GM12878 (cell line): ENCODE results near the gene SIL1. TPM values are rescaled to one million over a fixed set of nuclear protein-coding genes. Genes with fewer than 3 reads are reported as not detected.

ENCODE experiments used
- ATAC-seq: fragments of 200-7000 bp; cut with Tn5 transposase; 3 replicates; pipeline ENCODE4 v1.9.1; 2020; ENCODE audit warnings: mild to moderate bottlenecking, moderate library complexity
- BruUV-seq: library from RNA; stranded (reverse); fragments of 400-500 nt; replicated peaks from 2 replicates; lab custom pipeline; 2021; lab: Mats Ljungman, UMichigan
- CTCF ChIA-PET: fragments of 300-600 bp; sonication (Branson Sonifier 250); formaldehyde crosslinking; extraction: SDS; loops from one replicate; lab custom pipeline; 2021; ENCODE audit warnings: inconsistent platforms; lab: Yijun Ruan, JAX
- POLR2A ChIA-PET: fragments of 350-600 bp; formaldehyde crosslinking; extraction: SDS; loops from one replicate; lab custom pipeline; 2021; ENCODE audit warnings: inconsistent platforms; lab: Charles Lee
- RAD21 ChIA-PET: fragments of 300-600 bp; sonication (Branson Sonifier 250); formaldehyde crosslinking; loops from one replicate; lab custom pipeline; 2023; ENCODE audit warnings: antibody characterized with exemption; ENCODE audit not compliant: unreplicated experiment; lab: Charles Lee
- SMC1A ChIA-PET: fragments of 300-600 bp; sonication (Branson Sonifier 250); formaldehyde crosslinking; loops from one replicate; lab custom pipeline; 2023; ENCODE audit not compliant: unreplicated experiment, uncharacterized antibody; lab: Charles Lee
- DNase-seq: peaks from one replicate; pipeline ENCODE4 v3.0.0-alpha.2; 2011; ENCODE audit warnings: low read depth, low spot score
- FAIRE-seq: peaks from 3 replicates; lab custom pipeline; 2011; peaks lifted over from hg19 to GRCh38; lab: Jason Lieb, UNC
- H2AFZ ChIP-seq: 2 replicates; pipeline ENCODE4 v1.6.0; 2011; ENCODE audit warnings: low read depth, low read length, control low read depth; ENCODE audit not compliant: control insufficient read depth
- H3K27ac ChIP-seq: 2 replicates; pipeline ENCODE4 v1.5.1; 2011; ENCODE audit warnings: control low read depth; ENCODE audit not compliant: control insufficient read depth, insufficient read depth
- H3K27me3 ChIP-seq, 2 experiments: replicated peaks in 1 of 2; 2 replicates each; pipeline versions ENCODE4 v1.6.0 to v1.6.1; 2011; ENCODE audit warnings: low read length in 1 of 2; ENCODE audit not compliant: control insufficient read depth in 2 of 2, insufficient read depth in 2 of 2
- H3K36me3 ChIP-seq, 2 experiments: 2 replicates each; pipeline ENCODE4 v1.5.1; 2011; ENCODE audit warnings: low read length in 1 of 2; ENCODE audit not compliant: control insufficient read depth in 2 of 2, insufficient read depth in 2 of 2
- H3K4me1 ChIP-seq: 2 replicates; pipeline ENCODE4 v1.6.1; 2011; ENCODE audit warnings: mild to moderate bottlenecking, low read length, moderate library complexity, mixed read lengths; ENCODE audit not compliant: control insufficient read depth, insufficient read depth
- H3K4me2 ChIP-seq: 2 replicates; pipeline ENCODE4 v1.6.0; 2011; ENCODE audit warnings: control low read depth; ENCODE audit not compliant: control insufficient read depth, insufficient read depth
- H3K4me3 ChIP-seq: fragments of 200-600 bp; sonication (generic); 2 replicates; pipeline ENCODE4 v1.5.1; 2016
- H3K79me2 ChIP-seq: 2 replicates; pipeline ENCODE4 v1.6.0; 2011; ENCODE audit warnings: low read length; ENCODE audit not compliant: control insufficient read depth, insufficient read depth
- H3K9ac ChIP-seq: 2 replicates; pipeline ENCODE4 v1.8.0; 2011; ENCODE audit warnings: low read length, control low read depth, mixed read lengths; ENCODE audit not compliant: control insufficient read depth, insufficient read depth
- H3K9me3 ChIP-seq: replicated peaks from 3 replicates; pipeline ENCODE4 v1.5.1; 2011; ENCODE audit warnings: mild to moderate bottlenecking, low read length; ENCODE audit not compliant: control insufficient read depth, insufficient read depth
- H4K20me1 ChIP-seq: 2 replicates; pipeline ENCODE4 v1.6.0; 2011; ENCODE audit not compliant: control insufficient read depth, insufficient read depth
- BMI1 ChIP-seq: fragments of 450-650 bp; IDR thresholded peaks from 2 replicates; pipeline ENCODE4 v1.6.1; 2016; ENCODE audit warnings: mild to moderate bottlenecking, moderate library complexity, borderline replicate concordance
- LARP7 ChIP-seq: fragments of 450-650 bp; IDR thresholded peaks from 2 replicates; pipeline ENCODE4 v1.6.1; 2017; ENCODE audit warnings: mild to moderate bottlenecking
- NR2C1 ChIP-seq: fragments of 450-650 bp; IDR thresholded peaks from 2 replicates; pipeline ENCODE4 v1.6.1; 2017; ENCODE audit warnings: antibody characterized with exemption, mild to moderate bottlenecking, moderate library complexity
- SIN3A ChIP-seq: IDR thresholded peaks from 2 replicates; pipeline ENCODE4 v1.6.1; 2012; ENCODE audit warnings: low read depth, low read length, improper control_type of control experiment
- WGBS: methylation state at CpG from one replicate; pipeline ENCODE4 v1.1.6; 2016; ENCODE audit warnings: low lambda C conversion rate; ENCODE audit not compliant: insufficient replicate concordance, insufficient coverage; ENCODE audit errors: missing lambda C conversion rate; 5-methylcytosine and 5-hydroxymethylcytosine counted together
- in situ Hi-C: fragments of 300-500 bp; cut with MboI; formaldehyde crosslinking; loops from 9 replicates; pipeline ENCODE4 v1.14.3; 2018; ENCODE audit warnings: mixed read lengths
- intact Hi-C: fragments of 100-400 bp; cut with micrococcal nuclease; formaldehyde crosslinking; loops from one replicate; pipeline ENCODE4 v1.14.2; 2022; ENCODE audit not compliant: unreplicated experiment
- polyA plus RNA-seq, 11 experiments: library from polyadenylated mRNA; depleted of rRNA in 4 of 11; unstranded in 6 of 11; stranded (reverse) in 5 of 11; fragments of >200 nt; fragmentation: Nextera tagmentation in 4 of 11; fragmentation: Illumina TruSeq in 1 of 11; extraction: Ambion mirVana in 4 of 11; extraction: Trizol in 1 of 11; gene quantifications; 1 replicate in 1 of 11; 2 replicates in 10 of 11; pipeline versions ENCODE4 v1.2.1 to v1.2.3, GENCODE V29; 2011 to 2016; ENCODE audit warnings: inconsistent platforms in 2 of 11, missing spikeins in 2 of 11, low read depth in 1 of 11
- total RNA-seq, 4 experiments: library from RNA; depleted of rRNA in 3 of 4; stranded (reverse); fragments of >200 nt in 3 of 4; fragmentation: Illumina TruSeq in 1 of 4; extraction: Trizol in 1 of 4; gene quantifications; 2 replicates each; pipeline versions ENCODE4 v1.2.1 to v1.2.3, GENCODE V29; 2013 to 2021
- TF ChIP-seq, protein P1 (sequence below): fragments of 450-650 bp; IDR thresholded peaks from 2 replicates; pipeline ENCODE4 v1.6.1; 2014; ENCODE audit warnings: mild to moderate bottlenecking
- TF ChIP-seq, protein P2 (sequence below): fragments of 450-650 bp; formaldehyde crosslinking; IDR thresholded peaks from 2 replicates; pipeline ENCODE4 v1.4.0; 2020; ENCODE audit warnings: mild to moderate bottlenecking, moderate library complexity

SIL1 gene
- total and polyA plus RNA-seq, 10 of the 15 experiments (the other 5 are each of a cell fraction or from before 2014, with no cell fraction given), result 4.1 to 49.8 (median 29.4) TPM

DNA sequence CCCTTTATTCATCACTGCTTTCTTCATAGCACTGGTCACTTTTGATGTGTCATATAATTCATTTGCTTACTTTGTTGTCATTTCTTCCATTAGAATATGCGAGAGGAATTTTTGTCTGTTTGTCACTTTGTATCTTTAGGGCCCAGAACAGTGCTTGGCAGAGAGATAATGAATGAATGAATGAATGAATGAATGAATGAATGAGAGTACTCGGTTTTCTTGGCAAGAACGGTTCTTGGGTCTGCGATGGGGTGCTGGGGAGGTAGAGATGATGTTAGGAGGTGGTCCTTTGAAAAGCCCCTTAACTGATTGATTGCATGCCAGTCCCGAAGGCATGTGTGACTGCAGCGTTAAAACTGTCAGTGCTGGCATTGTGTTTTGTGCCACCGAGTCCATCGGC, 270.6 kb downstream of the SIL1 start:
- TF ChIP-seq NR2C1, result no peak
- TF ChIP-seq SIN3A, result no peak
- TF ChIP-seq, protein P1, sequence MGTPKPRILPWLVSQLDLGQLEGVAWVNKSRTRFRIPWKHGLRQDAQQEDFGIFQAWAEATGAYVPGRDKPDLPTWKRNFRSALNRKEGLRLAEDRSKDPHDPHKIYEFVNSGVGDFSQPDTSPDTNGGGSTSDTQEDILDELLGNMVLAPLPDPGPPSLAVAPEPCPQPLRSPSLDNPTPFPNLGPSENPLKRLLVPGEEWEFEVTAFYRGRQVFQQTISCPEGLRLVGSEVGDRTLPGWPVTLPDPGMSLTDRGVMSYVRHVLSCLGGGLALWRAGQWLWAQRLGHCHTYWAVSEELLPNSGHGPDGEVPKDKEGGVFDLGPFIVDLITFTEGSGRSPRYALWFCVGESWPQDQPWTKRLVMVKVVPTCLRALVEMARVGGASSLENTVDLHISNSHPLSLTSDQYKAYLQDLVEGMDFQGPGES, result no peak
- TF ChIP-seq LARP7, result no peak
- TF ChIP-seq BMI1, result no peak
- TF ChIP-seq, protein P2, sequence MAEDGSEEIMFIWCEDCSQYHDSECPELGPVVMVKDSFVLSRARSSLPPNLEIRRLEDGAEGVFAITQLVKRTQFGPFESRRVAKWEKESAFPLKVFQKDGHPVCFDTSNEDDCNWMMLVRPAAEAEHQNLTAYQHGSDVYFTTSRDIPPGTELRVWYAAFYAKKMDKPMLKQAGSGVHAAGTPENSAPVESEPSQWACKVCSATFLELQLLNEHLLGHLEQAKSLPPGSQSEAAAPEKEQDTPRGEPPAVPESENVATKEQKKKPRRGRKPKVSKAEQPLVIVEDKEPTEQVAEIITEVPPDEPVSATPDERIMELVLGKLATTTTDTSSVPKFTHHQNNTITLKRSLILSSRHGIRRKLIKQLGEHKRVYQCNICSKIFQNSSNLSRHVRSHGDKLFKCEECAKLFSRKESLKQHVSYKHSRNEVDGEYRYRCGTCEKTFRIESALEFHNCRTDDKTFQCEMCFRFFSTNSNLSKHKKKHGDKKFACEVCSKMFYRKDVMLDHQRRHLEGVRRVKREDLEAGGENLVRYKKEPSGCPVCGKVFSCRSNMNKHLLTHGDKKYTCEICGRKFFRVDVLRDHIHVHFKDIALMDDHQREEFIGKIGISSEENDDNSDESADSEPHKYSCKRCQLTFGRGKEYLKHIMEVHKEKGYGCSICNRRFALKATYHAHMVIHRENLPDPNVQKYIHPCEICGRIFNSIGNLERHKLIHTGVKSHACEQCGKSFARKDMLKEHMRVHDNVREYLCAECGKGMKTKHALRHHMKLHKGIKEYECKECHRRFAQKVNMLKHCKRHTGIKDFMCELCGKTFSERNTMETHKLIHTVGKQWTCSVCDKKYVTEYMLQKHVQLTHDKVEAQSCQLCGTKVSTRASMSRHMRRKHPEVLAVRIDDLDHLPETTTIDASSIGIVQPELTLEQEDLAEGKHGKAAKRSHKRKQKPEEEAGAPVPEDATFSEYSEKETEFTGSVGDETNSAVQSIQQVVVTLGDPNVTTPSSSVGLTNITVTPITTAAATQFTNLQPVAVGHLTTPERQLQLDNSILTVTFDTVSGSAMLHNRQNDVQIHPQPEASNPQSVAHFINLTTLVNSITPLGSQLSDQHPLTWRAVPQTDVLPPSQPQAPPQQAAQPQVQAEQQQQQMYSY (CRISPR knock-in tag), result no peak
- CTCF ChIA-PET, result no interaction called here
- H3K36me3 ChIP-seq, result peaks cover 22 to 24% of the 10 kb centered on the region in 2 experiments
- H3K4me2 ChIP-seq, result no peak overlapping the region
- no peak for DNase-seq
- H3K79me2 ChIP-seq, result no peaks in the 10 kb centered on the region
- no peak overlapping the region for H3K27ac ChIP-seq
- in situ Hi-C loops (no loop called here), intact Hi-C loops (no loop called here)
- H3K27me3 ChIP-seq, result no peaks in the 10 kb centered on the region
- ATAC-seq, result no peak
- 91% methylated on average over 8 of the region's 8 CpGs for WGBS
- SMC1A ChIA-PET, result no interaction called here
- no TSS peak for BruUV-seq
- POLR2A ChIA-PET, result no interaction called here
- no peaks in the 10 kb centered on the region for H3K4me1 ChIP-seq
- H4K20me1 ChIP-seq, result no peaks in the 10 kb centered on the region
- H3K4me3 ChIP-seq, result no peak overlapping the region
- no peak for FAIRE-seq
- H2AFZ ChIP-seq, result no peak overlapping the region
- no peak overlapping the region for H3K9ac ChIP-seq
- no peaks in the 10 kb centered on the region for H3K9me3 ChIP-seq
- RAD21 ChIA-PET, result no interaction called here
